ENCODE data around the gene BTG2. TPM values are rescaled to one million over a fixed set of nuclear protein-coding genes. Genes with fewer than 3 reads are reported as not detected.

The BTG2 gene
- total RNA-seq, 1 donor from 2014 or later: 68.9 TPM

Other genes with a start within 250 kb of the BTG2 start
- not detected in 2 replicates for gene MYOG, start 219.5 kb upstream of the BTG2 start, total RNA-seq
- gene ADORA1, start 177.8 kb upstream of the BTG2 start, total RNA-seq: not detected in 2 replicates
- gene MYBPH, start 129.7 kb upstream of the BTG2 start, total RNA-seq: not detected in 2 replicates
- gene CHI3L1, start 118.8 kb upstream of the BTG2 start, total RNA-seq: not detected in 2 replicates
- 0.18 and 0.41 TPM in 2 replicates for gene CHIT1, start 75.8 kb upstream of the BTG2 start, total RNA-seq
- 0.07 TPM in 1 of 2 replicates, not detected in the other for gene FMOD, start 45.6 kb downstream of the BTG2 start, total RNA-seq
- not detected in 2 replicates for gene PRELP, start 170.3 kb downstream of the BTG2 start, total RNA-seq
- gene OPTC, start 188.6 kb downstream of the BTG2 start, total RNA-seq: not detected in 2 replicates

All from T-helper 2 cell treated with Interferon-gamma antibody and Interleukin-4, amounts not matched to agents 100 ng/mL and 5 ng/mL, for 36 hours (primary cell).